ENCODE results near the gene ATG16L1.

ATG16L1 gene

DNA sequence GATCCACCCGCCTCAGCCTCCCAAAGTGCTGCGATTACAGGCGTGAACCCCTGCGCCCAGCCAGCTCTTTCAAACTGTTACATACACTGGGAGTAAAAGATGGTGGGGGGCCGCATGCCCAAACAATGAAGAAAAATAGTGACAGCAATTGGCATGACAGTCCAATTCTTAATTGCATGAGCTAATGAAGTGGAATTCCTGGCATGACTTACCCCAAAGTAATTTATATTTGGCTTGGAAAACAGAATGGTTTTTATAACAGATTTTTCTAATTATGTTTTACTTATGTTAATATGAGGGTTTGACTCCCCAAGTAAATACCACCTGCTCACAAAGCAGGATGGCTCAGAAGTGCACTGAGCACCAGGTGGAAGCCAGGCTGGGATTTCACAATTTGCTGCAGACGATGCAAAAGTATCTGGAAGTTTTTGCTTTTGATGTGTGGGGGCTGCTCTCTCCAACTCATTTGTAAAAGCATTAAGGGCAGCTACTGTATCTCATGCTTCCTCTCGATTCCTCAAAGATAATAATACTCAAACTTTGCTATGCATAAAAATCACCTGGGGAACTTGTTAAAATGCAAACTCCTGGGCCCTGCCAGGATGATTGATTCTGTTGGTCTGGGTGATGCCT, 24.0 kb upstream of the ATG16L1 start:
- DNase-seq (ENCODE audit: low spot score): no peak

DNA sequence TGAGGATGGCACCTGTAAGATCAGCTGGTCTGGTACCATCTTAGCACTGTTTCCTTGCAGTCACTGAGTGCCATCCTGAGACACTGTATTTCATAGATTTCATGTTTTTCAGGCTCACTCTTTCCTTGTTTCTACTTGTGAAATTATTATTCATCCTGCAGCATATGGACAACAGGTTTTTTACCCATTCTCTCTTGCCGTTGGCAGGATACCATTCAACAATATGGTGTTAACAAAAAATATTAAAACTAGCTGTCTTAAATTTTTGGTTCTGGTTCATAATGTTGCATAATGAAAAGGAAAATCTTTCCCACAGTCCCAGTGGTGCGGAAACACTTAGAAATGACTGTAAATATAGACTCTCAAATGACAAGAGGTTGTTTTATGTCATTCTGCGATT, 23.1 kb upstream of the ATG16L1 start:
- no peak for DNase-seq (ENCODE audit: low spot score)

DNA sequence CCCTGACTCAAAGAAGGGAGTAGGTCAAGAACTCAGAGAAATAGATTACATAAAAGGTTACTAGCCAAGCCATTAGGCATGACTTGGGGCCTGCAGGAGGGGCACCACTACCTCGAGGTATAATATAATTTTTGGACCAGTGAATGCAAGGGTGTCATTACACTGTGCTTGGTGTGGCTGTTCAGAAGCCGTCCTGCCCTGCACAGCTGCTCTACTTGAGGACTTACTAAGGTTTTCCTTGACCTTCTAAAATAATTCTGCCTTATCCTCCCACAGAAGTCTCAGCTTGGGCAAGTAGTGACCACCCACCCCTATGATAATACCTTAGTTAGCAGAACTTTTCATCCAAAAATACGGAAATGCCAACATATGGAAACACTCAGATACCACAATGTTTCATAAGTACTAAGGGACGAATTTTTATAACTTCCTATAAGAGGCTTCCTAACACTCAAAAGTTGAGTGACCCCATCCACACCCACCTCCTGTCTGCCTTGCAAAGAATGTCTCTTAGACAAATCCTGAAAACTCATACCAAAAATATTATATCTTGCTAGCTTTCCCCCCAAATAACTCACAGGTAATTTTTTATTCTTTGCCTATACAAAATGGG, 17.7 kb upstream of the ATG16L1 start:
- DNase-seq (ENCODE audit: low spot score): no peak

DNA sequence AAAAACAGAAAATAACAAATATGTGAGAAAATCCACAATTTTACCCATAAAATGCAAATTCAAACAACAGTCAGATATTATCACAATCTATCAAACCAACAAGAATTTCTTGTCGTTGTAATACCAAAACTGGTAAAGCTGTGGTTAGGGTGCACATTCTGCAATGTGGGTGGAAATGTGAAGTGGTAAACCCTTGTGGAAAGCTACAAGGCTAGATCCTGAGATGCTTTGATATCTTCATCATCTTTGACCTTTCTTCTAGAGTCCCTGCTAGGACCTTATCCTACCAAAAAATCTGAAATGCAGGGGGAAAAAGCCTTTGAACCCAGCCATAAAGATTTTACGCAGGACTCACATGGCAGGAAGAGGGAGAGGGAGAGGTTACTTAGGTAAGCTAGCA, 17.2 kb upstream of the ATG16L1 start:
- no peak for DNase-seq (ENCODE audit: low spot score)

DNA sequence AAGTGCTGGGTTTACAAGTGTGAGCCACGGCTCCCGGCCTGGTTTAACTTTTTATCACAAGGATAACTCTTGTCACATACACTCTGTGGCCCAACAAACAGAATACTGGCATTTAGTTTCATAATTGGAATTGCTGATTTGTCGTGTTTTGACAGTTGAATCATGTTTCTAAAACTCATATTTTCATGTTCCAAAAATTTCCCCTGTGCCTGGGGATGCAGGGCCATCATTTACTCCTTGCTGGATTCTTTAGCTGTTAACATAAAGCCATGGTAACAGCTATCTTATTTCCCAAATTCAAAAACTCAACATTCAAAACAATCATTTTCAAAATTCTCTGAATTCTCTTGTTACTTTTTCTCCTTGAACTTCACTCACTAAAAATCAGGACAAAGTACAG, 16.5 kb upstream of the ATG16L1 start:
- DNase-seq (ENCODE audit: low spot score): no peak

DNA sequence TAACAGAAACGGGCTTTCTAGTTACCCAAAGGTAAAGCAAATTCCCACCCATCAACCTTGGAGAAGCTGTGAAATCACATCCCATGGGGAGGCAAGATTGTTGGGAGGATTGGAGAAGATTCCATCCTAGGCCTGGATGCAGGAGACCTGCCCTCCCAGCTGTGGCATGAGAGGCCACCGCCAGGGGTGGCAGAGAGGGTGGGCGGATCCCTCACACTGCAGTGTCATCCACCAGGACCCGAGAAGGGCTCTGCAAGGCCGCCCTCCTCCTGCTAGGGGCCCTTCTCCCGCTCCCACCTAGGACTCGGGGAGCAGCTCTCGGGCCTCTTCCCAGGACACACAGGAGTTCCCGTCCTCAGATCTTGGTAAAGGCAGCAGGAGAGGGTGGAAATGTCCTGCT, 15.5 kb upstream of the ATG16L1 start:
- no peak for DNase-seq (ENCODE audit: low spot score)

DNA sequence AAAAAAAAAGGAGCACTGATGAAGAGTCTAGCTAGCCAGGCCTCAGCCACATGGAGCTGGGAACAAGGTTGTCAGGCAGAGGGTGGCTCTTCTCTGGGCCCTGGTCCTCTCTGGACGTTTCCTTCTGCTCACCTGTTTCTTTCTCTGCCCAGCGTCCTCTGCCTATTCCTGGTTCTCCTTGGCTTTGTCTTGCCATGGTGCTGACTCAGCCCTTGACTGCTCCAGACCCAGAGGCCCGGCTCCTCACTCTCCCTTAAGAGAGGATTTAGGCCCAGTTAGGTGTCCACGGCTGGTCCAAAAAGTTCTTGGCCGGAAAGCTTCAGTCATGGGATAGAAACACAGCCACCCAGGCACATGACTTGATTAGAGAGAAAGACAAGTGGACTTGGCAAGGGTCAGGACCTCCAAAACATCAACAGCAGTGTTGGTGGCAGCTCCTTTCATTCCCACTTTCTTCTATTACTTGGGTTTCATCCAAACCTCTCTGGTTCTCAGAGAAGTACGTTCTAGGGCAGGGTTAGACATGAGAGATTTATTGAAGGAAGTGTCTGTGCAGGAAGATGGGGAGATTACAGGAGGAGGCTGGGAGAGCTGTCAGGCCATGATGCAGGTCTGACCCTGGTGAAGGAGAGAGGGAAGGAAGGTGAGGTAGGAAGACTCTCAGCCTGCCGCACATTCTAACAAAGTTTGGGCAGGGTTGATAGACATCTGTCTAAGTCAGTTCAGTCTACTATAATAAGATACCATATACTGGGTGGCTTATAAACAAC, 14.5 kb upstream of the ATG16L1 start:
- DNase-seq (ENCODE audit: low spot score): no peak

DNA sequence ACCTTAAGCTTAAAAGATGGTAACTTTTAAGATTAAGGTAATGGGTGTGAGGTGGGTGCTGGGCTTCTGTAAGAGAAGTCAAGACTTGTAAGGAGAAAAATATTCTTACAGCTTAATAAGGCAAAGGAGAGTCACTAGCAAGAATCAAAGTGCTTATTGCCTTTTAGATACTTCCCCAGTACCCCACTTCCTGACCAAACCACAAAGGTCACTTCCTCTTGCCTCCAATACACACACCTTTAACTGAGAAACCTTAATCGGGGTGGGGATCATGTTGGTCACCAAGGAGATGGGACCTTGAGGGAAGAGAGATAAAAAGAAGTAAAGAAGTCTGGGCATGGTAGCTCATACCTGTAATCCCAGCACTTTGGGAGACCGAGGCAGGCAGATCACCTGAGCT, 10.6 kb upstream of the ATG16L1 start:
- DNase-seq (ENCODE audit: low spot score): no peak

DNA sequence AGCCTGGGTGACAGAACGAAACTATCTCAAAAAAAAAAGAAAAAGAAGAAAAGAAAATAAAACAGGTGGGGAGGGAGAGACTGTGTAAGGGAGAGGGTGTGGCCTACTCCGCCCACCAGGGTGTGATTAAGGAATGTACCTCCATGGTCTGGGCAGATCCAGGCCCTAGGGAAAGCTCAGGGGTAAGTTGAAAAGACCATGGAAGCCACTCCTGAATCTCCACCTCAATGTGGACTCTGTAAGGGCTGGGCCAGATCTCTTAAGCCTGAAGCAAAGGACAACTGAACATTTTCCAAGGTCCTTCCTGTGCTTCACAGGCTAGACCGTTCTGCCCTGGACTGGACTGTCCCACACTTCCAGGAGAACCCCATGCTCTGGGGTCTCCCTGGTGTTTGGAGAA, 9.7 kb upstream of the ATG16L1 start:
- DNase-seq (ENCODE audit: low spot score): no peak

DNA sequence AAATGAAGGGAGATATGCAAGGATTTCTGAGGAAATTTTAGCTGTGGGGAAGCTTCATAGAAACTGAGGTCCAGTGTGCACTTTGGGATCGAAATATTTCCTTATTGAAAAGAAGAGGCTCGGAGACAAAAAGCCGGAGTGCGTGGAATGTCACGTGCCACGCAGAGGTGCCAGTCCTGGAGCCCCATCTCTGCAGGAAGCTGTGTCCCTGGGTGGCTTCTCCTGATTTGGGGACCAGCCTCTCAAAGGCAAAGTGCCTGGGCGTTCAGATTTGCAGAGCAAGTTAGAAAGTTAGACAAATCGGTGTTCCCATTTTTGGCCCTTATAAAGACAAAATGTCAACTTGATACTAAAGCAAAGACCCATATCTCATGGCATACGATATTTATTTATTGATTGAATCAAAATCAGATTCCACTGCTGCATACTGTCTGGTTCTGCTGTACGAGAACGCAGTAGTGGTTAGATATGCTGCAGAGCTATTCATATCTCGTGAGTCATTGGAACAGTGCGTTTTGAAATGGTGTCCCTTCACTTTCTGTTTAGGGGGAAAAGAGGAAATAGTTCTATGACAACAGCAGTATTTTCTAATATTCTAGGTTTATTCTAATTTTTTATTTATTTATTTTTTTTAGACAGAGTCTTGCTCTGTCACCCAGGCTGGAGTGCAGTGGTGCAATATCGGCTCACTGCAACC, 9.1 kb upstream of the ATG16L1 start:
- no peak for DNase-seq (ENCODE audit: low spot score)

DNA sequence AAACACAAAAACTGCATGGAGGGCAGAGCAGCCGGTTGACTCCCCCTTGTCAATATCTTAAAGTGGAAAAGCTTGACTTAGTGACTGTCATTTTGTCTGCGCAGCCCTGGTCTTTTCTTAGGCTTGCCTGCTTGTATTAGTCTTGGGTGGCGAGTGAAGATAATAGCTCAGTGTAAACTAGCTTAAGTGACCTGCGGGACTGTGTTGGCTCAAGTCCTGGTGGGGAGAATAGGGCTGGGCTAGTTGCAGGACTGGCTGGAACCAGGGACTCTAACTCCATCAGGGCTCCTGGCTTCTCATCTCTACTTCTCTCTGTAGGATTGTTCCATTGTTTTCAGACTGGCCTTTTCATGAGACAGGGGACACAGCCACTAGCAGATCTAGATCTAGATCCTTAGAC, 8.1 kb upstream of the ATG16L1 start:
- no peak for DNase-seq (ENCODE audit: low spot score)

DNA sequence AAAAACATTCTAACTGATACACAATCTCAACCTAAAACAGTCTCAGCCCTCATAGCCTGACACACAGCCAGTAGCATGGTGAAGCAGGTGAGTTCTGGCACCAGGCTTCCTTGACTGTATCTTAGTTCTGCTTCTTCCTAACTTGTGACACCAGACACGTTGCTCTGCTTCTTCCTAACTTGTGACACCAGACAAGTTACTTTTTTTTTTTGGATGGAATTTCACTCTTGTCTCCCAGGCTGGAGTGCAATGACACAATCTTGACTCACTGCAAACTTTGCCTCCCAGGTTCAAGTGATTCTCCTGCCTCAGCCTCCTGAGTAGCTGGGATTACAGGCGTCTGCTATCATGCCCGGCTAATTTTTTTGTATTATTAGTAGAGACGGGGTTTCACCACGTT, 6.7 kb upstream of the ATG16L1 start:
- DNase-seq (ENCODE audit: low spot score): no peak

DNA sequence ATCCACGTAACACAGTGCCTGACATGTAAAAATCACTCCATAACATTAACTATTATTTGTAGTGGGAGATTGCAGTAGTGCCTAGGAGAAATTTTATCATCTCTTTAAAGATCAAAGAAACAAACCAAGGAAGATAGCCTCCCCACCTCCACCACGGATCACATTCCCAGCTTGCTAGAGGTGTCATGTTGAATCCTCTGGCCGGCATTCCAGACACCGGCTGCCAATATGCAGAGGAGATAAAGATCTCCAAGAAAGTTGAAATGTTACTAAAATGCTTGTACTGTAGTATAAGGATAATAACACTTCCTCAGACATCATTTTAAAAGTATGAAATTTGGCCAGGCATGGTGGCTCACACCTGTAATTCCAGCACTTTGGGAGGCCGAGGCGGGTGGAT, 6.1 kb upstream of the ATG16L1 start:
- no peak for DNase-seq (ENCODE audit: low spot score)

DNA sequence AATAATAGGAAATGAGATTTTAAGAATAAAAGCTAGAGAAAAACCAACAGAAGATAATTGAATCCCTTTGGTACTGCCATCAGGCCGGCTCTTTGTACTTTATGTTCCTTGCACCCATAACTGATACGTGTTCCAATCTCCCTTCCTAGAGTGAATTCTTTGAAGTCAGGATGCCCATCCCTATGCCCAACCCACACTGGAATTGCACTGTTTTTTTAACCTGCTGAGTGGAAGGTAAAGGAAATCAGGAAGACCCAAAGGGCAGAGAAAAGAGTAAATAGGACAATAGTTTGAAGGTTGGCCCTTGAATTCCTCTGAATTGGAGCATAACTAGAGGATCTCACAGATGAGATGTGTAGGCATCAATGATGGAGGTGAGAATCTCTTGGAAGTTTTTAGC, 4.4 kb upstream of the ATG16L1 start:
- DNase-seq (ENCODE audit: low spot score): no peak

DNA sequence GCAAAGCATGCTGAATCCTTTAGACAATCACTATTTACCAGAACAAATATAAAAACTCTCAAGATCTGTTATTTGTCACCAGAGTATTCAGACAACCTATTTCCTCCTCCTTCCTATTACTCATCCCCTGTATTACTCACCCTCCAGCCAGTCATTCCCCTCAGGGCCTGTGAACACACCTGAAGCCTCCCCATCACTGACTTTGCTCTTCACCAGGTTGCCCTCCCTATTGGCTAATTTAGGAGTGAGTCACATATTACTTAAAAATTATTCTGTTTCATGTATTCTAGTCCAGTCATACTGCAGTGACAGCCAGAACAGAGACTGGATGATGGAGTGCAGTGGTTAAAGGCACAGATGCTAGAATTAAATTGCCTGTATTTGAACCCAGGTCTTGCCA, 3.7 kb upstream of the ATG16L1 start:
- no peak for DNase-seq (ENCODE audit: low spot score)

DNA sequence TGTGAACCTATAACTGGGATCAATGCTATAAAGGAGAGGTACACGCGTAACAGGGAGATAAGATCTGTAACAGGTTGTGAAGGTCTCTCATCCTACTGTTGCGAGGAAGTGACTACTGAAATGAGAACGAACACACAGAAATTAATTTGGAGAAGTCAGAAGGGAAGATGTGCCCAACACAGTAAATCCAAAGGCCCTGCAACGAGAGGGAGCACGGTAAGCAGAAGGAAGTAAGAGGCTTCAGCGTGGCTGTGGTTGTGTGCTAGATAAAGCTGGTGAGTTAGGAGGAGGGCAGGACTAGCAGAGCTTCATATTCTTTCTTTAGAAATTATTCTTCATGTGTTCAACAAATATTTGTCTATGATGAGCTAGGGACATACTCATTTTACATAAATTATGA, 2.5 kb upstream of the ATG16L1 start:
- DNase-seq (ENCODE audit: low spot score): no peak

DNA sequence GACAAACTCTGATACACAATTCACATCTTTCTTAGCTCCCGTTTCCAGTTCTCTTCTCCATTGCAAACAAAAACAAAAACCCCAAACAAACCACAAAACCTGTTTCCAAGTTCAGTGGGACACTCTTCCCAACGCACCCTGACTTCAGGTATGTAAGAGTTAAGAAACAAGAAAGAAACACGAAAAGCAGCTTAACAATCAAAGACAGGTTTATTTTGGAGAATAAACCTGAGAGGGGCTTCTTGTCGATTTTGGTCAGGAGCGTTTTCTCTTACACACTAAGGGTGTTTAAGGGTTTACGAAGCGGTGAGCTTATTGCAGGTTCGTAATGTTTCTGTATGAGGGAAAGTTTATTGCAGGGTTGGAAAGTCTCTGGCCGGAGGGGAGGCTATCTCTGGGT, 905 bp upstream of the ATG16L1 start:
- DNase-seq (ENCODE audit: low spot score): no peak

DNA sequence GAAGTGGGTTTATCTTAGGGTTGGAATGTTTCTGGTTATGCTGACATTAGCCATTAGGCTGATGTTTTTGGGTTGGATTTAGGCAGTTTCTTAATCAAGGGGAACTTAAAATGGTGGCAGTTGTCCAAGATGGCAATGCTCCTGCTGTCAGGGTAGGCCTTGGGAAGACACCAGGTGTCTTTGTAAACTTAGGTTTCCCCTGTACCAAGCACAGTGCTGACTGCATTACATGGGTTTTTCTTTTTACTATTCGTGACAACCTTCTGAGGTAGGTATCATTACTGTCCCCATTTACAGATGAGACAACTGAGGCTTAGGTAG, 528 bp upstream of the ATG16L1 start:
- DNase-seq (ENCODE audit: low spot score): no peak

DNA sequence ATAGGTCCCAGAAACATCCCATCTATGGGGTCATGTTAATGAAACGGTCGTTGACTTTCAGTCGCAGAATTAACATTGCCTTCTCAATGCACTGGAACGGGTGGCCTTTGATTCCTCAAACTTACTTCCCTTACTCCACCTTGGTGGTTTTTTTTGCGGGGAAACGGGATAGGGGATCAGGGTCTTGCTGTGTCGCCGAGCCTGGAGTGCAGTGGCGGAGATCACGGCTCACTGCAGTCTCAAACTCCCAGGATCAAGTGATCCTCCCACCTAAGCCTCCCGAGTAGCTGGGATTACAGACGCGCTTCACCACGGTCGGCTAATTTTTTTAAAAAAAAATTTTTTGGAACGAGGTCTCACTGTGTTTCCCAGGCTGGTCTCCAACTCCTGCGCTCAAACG, 754 bp downstream of the ATG16L1 start:
- no peak for DNase-seq (ENCODE audit: low spot score)

DNA sequence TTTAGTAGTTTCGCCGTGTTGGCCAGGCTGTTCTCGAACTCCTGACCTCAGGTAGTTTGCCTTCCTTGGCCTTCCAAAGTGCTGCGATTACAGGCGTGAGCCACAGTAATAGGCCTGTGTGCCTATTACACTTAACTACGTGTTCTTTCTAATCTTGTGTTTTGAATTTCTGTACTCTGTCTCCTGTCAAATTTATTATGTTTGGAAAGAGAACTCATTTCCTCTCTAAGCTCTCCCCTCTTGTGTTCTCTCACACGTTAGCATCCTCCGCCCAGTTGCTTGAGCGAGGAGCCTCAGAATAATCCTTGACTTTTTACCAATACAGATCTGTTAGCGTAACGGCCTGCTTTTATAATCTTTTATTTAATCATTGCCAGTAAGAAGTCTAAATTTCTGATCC, 3.7 kb downstream of the ATG16L1 start:
- no peak for DNase-seq (ENCODE audit: low spot score)

DNA sequence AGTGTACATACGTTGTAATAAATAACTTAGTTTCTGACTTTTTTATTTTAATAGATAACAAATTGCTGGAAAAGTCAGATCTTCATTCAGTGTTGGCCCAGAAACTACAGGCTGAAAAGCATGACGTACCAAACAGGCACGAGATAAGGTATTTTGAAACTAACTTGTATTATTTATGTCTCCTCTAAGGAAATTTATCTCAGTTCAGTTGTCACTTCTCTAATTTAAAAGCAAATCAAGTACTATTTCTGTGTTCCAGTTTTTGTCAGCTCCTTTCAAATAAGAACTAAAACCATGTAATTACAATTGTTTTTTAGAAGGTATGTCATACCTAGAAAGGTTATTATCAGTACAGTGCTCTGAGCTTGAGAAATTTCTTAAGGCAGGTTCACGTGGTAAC, 4.6 kb downstream of the ATG16L1 start:
- DNase-seq (ENCODE audit: low spot score): no peak

DNA sequence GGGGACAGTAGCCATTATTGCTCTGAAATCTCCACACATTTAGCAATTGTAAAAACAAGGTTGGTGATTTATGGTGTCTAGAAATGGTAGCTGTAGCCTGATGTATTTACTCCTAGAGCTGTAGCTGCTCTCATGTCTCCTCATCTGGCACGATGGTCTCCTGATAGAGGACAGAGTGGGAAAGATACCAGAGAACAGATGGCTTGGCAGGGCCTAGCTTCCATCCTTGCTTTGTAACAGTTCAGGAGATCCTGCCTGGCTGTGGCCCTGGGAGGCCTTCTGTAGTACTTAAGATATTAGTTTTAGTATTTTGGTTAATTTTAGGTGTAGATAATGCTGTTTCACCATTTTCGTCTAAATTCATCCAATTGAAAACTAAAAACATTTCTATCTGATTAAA, 6.7 kb downstream of the ATG16L1 start:
- no peak for DNase-seq (ENCODE audit: low spot score)

DNA sequence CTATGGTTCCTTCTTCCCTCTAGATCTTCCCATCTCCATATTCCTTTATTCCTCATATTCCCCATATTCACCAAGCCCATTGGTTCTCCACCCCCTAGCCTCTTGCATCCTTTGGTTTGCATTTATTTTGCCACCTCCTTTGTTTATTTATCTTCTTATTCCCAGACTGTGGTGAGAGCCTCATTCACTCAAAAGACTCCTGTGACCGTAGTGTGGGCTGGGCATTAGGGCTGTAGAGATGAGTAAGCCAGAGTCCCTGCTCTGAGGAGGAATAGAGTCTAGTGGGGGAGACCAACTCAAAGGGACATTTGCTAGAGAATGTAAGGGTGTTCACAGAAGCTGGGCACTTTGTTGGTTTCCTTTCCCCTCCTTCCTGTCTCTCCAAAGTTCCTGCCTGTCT, 8.3 kb downstream of the ATG16L1 start:
- no peak for DNase-seq (ENCODE audit: low spot score)

Measured in AG20443 (cell line).